HEK293T (cell line): ENCODE results near the gene ESR1.

Experiments
- CTCF ChIA-PET: fragments of 350-600 bp; formaldehyde crosslinking; extraction: SDS; loops from one replicate; lab custom pipeline; 2021; ENCODE audit warnings: antibody characterized with exemption, inconsistent platforms; lab: Yijun Ruan, JAX
- POLR2A ChIA-PET: fragments of 350-600 bp; formaldehyde crosslinking; extraction: SDS; loops from one replicate; lab custom pipeline; 2020; ENCODE audit warnings: antibody characterized with exemption, inconsistent platforms; lab: Yijun Ruan, JAX
- DNase-seq: peaks from one replicate; pipeline ENCODE4 v3.0.0; 2012; ENCODE audit warnings: mixed read lengths; ENCODE audit errors: extremely low spot score
- ARNT ChIP-seq: fragments of 450-650 bp; IDR thresholded peaks from 2 replicates; pipeline ENCODE4 v1.6.1; 2017; ENCODE audit warnings: mild to moderate bottlenecking
- BHLHE40 ChIP-seq: fragments of 450-650 bp; IDR thresholded peaks from 2 replicates; pipeline ENCODE4 v1.6.1; 2016; ENCODE audit warnings: mild to moderate bottlenecking, moderate library complexity, borderline replicate concordance
- CTBP1 ChIP-seq: fragments of 450-650 bp; IDR thresholded peaks from 2 replicates; pipeline ENCODE4 v1.6.1; 2016; ENCODE audit warnings: borderline replicate concordance
- ELF4 ChIP-seq: fragments of 450-650 bp; IDR thresholded peaks from 2 replicates; pipeline ENCODE4 v1.6.1; 2017; ENCODE audit warnings: antibody characterized with exemption
- FOXA1 ChIP-seq: fragments of 450-650 bp; IDR thresholded peaks from 2 replicates; pipeline ENCODE4 v1.6.1; 2016; ENCODE audit warnings: mild to moderate bottlenecking
- FOXK2 ChIP-seq: fragments of 450-650 bp; IDR thresholded peaks from 2 replicates; pipeline ENCODE4 v1.6.1; 2016; ENCODE audit warnings: mild to moderate bottlenecking
- FOXM1 ChIP-seq: fragments of 450-650 bp; IDR thresholded peaks from 2 replicates; pipeline ENCODE4 v1.6.1; 2017; ENCODE audit warnings: mild to moderate bottlenecking, borderline replicate concordance
- HDGF ChIP-seq: fragments of 450-650 bp; IDR thresholded peaks from 2 replicates; pipeline ENCODE4 v1.6.1; 2017; ENCODE audit warnings: antibody characterized with exemption, borderline replicate concordance
- L3MBTL2 ChIP-seq: fragments of 450-650 bp; conservative IDR thresholded peaks from 2 replicates; pipeline ENCODE4 v1.6.1; 2016; ENCODE audit warnings: mild to moderate bottlenecking
- LEF1 ChIP-seq: fragments of 450-650 bp; IDR thresholded peaks from 2 replicates; pipeline ENCODE4 v1.6.1; 2017; ENCODE audit warnings: mild to moderate bottlenecking, borderline replicate concordance
- NFRKB ChIP-seq: fragments of 450-650 bp; IDR thresholded peaks from 2 replicates; pipeline ENCODE4 v1.6.1; 2016; ENCODE audit warnings: mild to moderate bottlenecking, moderate library complexity
- PKNOX1 ChIP-seq: fragments of 450-650 bp; IDR thresholded peaks from 2 replicates; pipeline ENCODE4 v1.6.1; 2016
- SP1 ChIP-seq: fragments of 450-650 bp; IDR thresholded peaks from 2 replicates; pipeline ENCODE4 v1.6.1; 2017
- SUZ12 ChIP-seq: fragments of 450-650 bp; IDR thresholded peaks from 2 replicates; pipeline ENCODE4 v1.6.1; 2016; ENCODE audit warnings: mild to moderate bottlenecking
- TARDBP ChIP-seq: fragments of 450-650 bp; IDR thresholded peaks from 2 replicates; pipeline ENCODE4 v1.6.1; 2016
- ZNF384 ChIP-seq: fragments of 450-650 bp; IDR thresholded peaks from 2 replicates; pipeline ENCODE4 v1.6.1; 2016

ESR1 gene

GRCh38 chr6:152118678-152119077, 311.2 kb downstream of the ESR1 start:
- DNase-seq = no peak
- CTCF ChIA-PET = no interaction called here
- POLR2A ChIA-PET = no interaction called here
- no peak for TF ChIP-seq HDGF
- TF ChIP-seq SP1 = no peak
- no peak for TF ChIP-seq BHLHE40
- TF ChIP-seq TARDBP = no peak
- TF ChIP-seq ARNT = no peak
- TF ChIP-seq FOXM1 = no peak
- no peak for TF ChIP-seq FOXA1
- no peak for TF ChIP-seq LEF1
- TF ChIP-seq PKNOX1 = no peak
- no peak for TF ChIP-seq FOXK2
- TF ChIP-seq L3MBTL2 = no peak
- TF ChIP-seq SUZ12 = no peak
- no peak for TF ChIP-seq ZNF384
- TF ChIP-seq ELF4 = no peak

- DNase-seq = no peak
- POLR2A ChIA-PET = no interaction called here
Measured at GRCh38 chr6:152119831-152120230, 312.3 kb downstream of the ESR1 start.

GRCh38 chr6:152121910-152122309, 314.4 kb downstream of the ESR1 start:
- ChIA-PET CTCF (interaction anchor here (0.5 kb wide), 1 partner anchor 13 kb away, joined by 3 read pairs; no protein-coding TSS in a partner anchor), POLR2A (no interaction called here)
- no peak for DNase-seq
- TF ChIP-seq TARDBP (no peak), PKNOX1 (no peak), SP1 (no peak), ARNT (no peak), FOXK2 (no peak), L3MBTL2 (no peak), CTBP1 (no peak), ELF4 (no peak), SUZ12 (no peak)

More at GRCh38 chr6:152119831-152120230, 312.3 kb downstream of the ESR1 start:
- CTCF ChIA-PET = interaction anchor here (1.1 kb wide), 1 partner anchor 355 kb away, joined by 3 read pairs; no protein-coding TSS in a partner anchor
- no peak for TF ChIP-seq TARDBP

GRCh38 chr6:152122434-152122833, 315.0 kb downstream of the ESR1 start:
- DNase-seq = no peak
- CTCF ChIA-PET = interaction anchor here (0.5 kb wide), 1 partner anchor 12 kb away, joined by 3 read pairs; no protein-coding TSS in a partner anchor
- TF ChIP-seq TARDBP = no peak
- no peak for TF ChIP-seq SUZ12
- no peak for TF ChIP-seq ZNF384
- no peak for TF ChIP-seq ARNT
- no peak for TF ChIP-seq CTBP1
- TF ChIP-seq BHLHE40 = no peak
- POLR2A ChIA-PET = no interaction called here

- DNase-seq = no peak
- no peak for TF ChIP-seq LEF1
- TF ChIP-seq SP1 = no peak
- TF ChIP-seq FOXA1 = no peak
- TF ChIP-seq FOXM1 = no peak
- TF ChIP-seq SUZ12 = no peak
- POLR2A ChIA-PET = no interaction called here
- CTCF ChIA-PET = interaction anchor here (0.6 kb wide), 1 partner anchor 26 kb away, joined by 4 read pairs; no protein-coding TSS in a partner anchor
Measured at GRCh38 chr6:152123076-152123475, 315.6 kb downstream of the ESR1 start.

- TF ChIP-seq SP1 = no peak
- no peak for TF ChIP-seq FOXA1
- no peak for TF ChIP-seq NFRKB
- TF ChIP-seq CTBP1 = no peak
- TF ChIP-seq PKNOX1 = no peak
- no peak for TF ChIP-seq FOXM1
- TF ChIP-seq ELF4 = no peak
- DNase-seq = peak; percentile 55
- ChIA-PET CTCF (interaction anchor here (0.6 to 1.5 kb wide), 24 partner anchors 9 to 434 kb away, joined by 3 to 8 read pairs (median 3); no protein-coding TSS in a partner anchor), POLR2A (no interaction called here)
Measured at GRCh38 chr6:152124429-152125074, 317.1 kb downstream of the ESR1 start.
